HG02798 (cell line): ENCODE results near the gene CBFA2T3.

Experiments
- ATAC-seq: cut with Tn5 transposase; IDR thresholded peaks from one replicate; pipeline ENCODE4 v1.9.1; 2021; ENCODE audit warnings: mild to moderate bottlenecking; ENCODE audit not compliant: unreplicated experiment, poor library complexity

Gene CBFA2T3

GRCh38 chr16:88834670-88835069 lies 142.3 kb downstream of the CBFA2T3 start:
- no peak for ATAC-seq

DNA sequence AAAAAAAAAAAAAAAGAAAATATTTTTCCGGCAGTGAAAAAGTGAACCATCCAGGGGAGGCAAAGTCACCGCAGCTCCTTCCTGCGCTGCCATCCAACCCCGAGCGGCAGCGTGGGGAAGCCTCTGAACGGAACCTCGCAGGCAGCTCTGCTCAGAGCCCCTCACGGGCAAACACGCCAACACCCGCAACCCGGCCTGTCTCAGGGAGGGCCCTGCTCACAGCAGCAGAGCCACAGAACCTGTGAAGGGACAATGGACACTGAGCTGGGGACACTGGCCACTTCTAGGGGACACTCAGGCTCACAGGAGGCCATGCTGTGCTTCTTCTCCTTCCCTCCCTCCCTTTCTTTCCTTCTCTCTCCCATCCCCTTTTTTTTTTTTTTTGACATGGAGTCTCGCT lies 143.9 kb downstream of the CBFA2T3 start:
- ATAC-seq: no peak

DNA sequence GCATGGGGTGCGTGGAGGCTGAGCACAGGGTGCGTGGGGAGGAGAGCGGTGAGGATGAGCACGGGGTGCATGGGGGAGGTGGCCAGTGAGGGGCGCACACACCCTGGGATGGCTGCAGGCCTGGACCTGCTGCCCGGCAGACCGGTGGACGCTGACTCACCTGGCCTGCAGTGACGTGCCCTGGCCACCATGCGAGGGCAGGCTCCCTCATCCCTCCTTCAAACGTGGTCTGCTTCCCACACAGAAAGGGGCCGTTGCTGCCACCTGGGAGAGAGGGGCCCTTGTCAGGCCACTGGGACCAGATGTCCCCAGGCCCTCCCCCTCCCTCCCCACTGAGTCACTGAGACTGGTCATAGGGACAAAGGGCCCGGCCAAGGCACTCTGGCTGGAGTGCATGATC lies 145.2 kb downstream of the CBFA2T3 start:
- ATAC-seq: no peak

DNA sequence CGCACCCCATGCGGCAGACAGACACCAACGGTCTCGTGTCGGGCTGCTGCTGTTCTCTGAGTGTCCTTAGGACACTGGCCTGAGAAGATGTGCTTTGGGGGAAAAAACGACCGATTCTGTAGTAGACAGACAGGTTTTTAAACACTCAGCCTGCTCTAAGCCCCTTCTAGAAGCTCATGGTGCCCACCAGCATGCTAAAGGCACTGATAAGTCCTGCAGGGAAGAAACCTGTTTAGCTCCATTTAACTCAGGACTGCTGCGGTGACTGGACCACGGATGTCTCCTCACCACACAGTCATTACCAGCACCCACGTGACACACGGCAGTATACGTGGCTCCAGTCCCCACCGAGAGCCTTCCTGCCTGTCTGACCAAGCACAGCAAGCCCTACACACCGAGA lies 146.2 kb downstream of the CBFA2T3 start:
- ATAC-seq: no peak

DNA sequence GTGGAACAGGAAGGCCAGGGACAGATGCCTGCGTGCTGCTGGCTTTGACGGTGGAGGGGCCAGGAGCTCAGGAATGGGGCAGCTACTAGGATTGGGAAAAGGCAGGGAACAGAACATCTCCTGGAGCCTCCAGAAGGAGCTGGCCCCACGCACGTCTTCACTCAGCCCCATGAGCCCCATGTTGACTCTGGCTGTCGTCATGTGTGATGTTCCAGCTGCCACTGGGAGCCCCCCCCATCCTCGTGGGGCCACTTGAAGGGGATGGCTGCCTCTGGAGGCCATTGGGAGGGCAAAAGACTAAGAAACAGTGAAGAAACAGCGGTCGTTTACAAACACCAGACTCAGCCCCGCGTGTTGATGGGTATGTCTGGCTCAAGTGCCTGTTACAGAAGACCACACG lies 146.7 kb downstream of the CBFA2T3 start:
- ATAC-seq: no peak

DNA sequence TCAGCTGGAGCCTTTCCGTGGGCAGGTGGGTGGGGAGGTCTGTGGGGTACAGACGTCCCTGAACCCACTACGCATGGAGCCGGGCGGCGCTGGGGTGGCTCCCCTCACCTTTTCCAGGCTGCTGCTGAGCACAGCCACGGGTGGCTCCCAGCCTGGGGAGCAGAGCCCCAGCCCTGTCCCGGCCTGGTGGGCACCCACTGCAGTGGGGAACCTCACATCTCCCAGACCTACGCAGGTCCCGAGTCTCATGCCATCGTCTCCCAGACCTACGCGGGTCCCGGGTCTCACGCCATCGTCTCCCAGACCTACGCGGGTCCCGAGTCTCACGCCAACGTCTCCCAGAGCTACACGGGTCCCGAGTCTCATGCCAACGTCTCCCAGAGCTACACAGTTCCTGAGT lies 148.3 kb downstream of the CBFA2T3 start:
- ATAC-seq: no peak

GRCh38 chr16:88827727-88828126 lies 149.3 kb downstream of the CBFA2T3 start:
- no peak for ATAC-seq

DNA sequence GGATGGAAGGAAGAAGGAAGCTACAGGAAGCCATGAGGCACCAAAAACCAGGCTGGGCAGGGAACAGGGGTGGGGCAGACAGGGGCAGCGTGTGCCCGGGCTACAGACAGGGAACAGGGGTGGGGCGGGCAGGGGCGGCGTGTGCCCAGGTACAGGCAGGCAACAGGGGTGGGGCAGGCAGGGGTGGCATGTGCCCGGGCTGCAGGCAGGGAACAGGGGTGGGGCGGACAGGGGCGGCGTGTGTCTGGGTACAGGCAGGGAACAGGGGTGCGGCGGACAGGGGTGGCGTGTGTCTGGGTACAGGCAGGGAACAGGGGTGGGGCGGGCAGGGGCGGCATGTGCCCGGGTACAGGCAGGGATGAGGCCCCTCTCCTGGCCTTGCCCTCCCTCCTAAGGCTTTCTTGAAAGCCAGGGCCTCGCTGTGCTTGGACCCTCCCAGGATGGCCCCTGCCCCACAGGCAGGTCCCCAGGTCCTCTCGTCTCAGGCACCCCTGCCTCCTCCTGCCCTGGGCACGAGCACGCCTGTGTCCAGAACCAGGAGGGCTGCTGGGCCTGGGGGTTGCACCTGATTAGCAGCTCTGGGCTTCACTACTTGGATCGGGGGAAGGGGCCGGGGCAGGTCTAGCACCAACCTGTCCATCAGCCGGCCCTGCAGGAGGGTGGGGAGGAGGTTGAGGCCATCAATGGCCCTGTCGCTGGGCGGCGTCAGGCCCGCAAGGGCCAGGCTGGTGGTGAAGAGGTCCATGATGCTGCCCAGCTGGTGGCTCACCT lies 150.8 kb downstream of the CBFA2T3 start:
- no peak for ATAC-seq

- no peak for ATAC-seq
Observed at GRCh38 chr16:88825146-88825545, 151.9 kb downstream of the CBFA2T3 start.
